Measurements from ENCODE around the gene RBMS1. TPM values are rescaled to one million over a fixed set of nuclear protein-coding genes. Genes with fewer than 3 reads are reported as not detected.

RBMS1 gene
- polyA plus RNA-seq, 1 experiment = 107 TPM

- H3K27ac ChIP-seq (ENCODE audit: low read depth, low read length) = no peak overlapping the region
- H3K27me3 ChIP-seq (ENCODE audit: control insufficient read depth, insufficient read depth, low read length) = no peaks in the 10 kb centered on the region
- ChIA-PET CTCF (interaction anchor here (0.6 to 3.3 kb wide), 3 partner anchors 10 to 132 kb away, joined by 3 to 18 read pairs (median 3); no protein-coding TSS in a partner anchor), POLR2A (no interaction called here)
- H3K4me3 ChIP-seq (ENCODE audit: low read depth, low read length) = no peak overlapping the region
- no peaks in the 10 kb centered on the region for H3K9me3 ChIP-seq (ENCODE audit: control insufficient read depth, insufficient read depth, low read length)
- no peak for TF ChIP-seq CTCF (IDR thresholded peaks at IDR 0.05; ENCODE audit: low read depth, low read length)
- no peak for DNase-seq (ENCODE audit: low read depth, low spot score)
These were observed 252.1 kb downstream of the RBMS1 start for GRCh38 chr2:160241251-160242137.

- Histone ChIP-seq H3K27me3 (ENCODE audit: control insufficient read depth, insufficient read depth, low read length) (no peaks in the 10 kb centered on the region), H3K4me3 (ENCODE audit: low read depth, low read length) (no peak overlapping the region), H3K27ac (ENCODE audit: low read depth, low read length) (no peak overlapping the region), H3K9me3 (ENCODE audit: control insufficient read depth, insufficient read depth, low read length) (no peaks in the 10 kb centered on the region)
- TF ChIP-seq CTCF (IDR thresholded peaks at IDR 0.05; ENCODE audit: low read depth, low read length) = no peak
- DNase-seq (ENCODE audit: low read depth, low spot score) = no peak
- CTCF ChIA-PET = interaction anchor here (0.6 to 3.3 kb wide), 2 partner anchors 12 to 31 kb away, joined by 3 to 18 read pairs; no protein-coding TSS in a partner anchor
- POLR2A ChIA-PET = no interaction called here
These were observed 254.2 kb downstream of the RBMS1 start for GRCh38 chr2:160239436-160239835.

GRCh38 chr2:160238392-160238791 lies 255.2 kb downstream of the RBMS1 start:
- ChIA-PET CTCF (interaction anchor here (1.3 kb wide), 1 partner anchor 14 kb away, joined by 8 read pairs; no protein-coding TSS in a partner anchor), POLR2A (no interaction called here)
- TF ChIP-seq CTCF (IDR thresholded peaks at IDR 0.05; ENCODE audit: low read depth, low read length) = no peak
- no peak overlapping the region for H3K4me3 ChIP-seq (ENCODE audit: low read depth, low read length)
- H3K27ac ChIP-seq (ENCODE audit: low read depth, low read length) = no peak overlapping the region
- H3K9me3 ChIP-seq (ENCODE audit: control insufficient read depth, insufficient read depth, low read length) = no peaks in the 10 kb centered on the region
- DNase-seq (ENCODE audit: low read depth, low spot score) = no peak
- H3K27me3 ChIP-seq (ENCODE audit: control insufficient read depth, insufficient read depth, low read length) = no peaks in the 10 kb centered on the region

GRCh38 chr2:160232905-160233475 lies 260.6 kb downstream of the RBMS1 start:
- Histone ChIP-seq H3K27me3 (ENCODE audit: control insufficient read depth, insufficient read depth, low read length) (no peaks in the 10 kb centered on the region), H3K9me3 (ENCODE audit: control insufficient read depth, insufficient read depth, low read length) (no peaks in the 10 kb centered on the region), H3K4me3 (ENCODE audit: low read depth, low read length) (no peak overlapping the region), H3K27ac (ENCODE audit: low read depth, low read length) (no peak overlapping the region)
- DNase-seq (ENCODE audit: low read depth, low spot score) = no peak
- ChIA-PET CTCF (interaction anchor here (2.2 kb wide), 1 partner anchor 19 kb away, joined by 7 read pairs; no protein-coding TSS in a partner anchor), POLR2A (no interaction called here)
- no peak for TF ChIP-seq CTCF (IDR thresholded peaks at IDR 0.05; ENCODE audit: low read depth, low read length)

- ChIA-PET CTCF (interaction anchor here (1.5 kb wide), 1 partner anchor 23 kb away, joined by 14 read pairs; no protein-coding TSS in a partner anchor), POLR2A (no interaction called here)
- no peaks in the 10 kb centered on the region for H3K27me3 ChIP-seq (ENCODE audit: control insufficient read depth, insufficient read depth, low read length)
- H3K9me3 ChIP-seq (ENCODE audit: control insufficient read depth, insufficient read depth, low read length) = no peaks in the 10 kb centered on the region
- no peak for TF ChIP-seq CTCF (IDR thresholded peaks at IDR 0.05; ENCODE audit: low read depth, low read length)
- DNase-seq (ENCODE audit: low read depth, low spot score) = no peak
- no peak overlapping the region for H3K4me3 ChIP-seq (ENCODE audit: low read depth, low read length)
- no peak overlapping the region for H3K27ac ChIP-seq (ENCODE audit: low read depth, low read length)
These were observed 264.0 kb downstream of the RBMS1 start for GRCh38 chr2:160229591-160229990.
